ENCODE data around the gene DAPL1.

GRCh38 chr2:158773121-158773520 lies 22.0 kb upstream of the DAPL1 start:
- TF ChIP-seq POLR2AphosphoS5 (IDR thresholded peaks at IDR 0.05; ENCODE audit: low read depth, low read length), result no peak
- no peak for TF ChIP-seq POLR2A (IDR thresholded peaks at IDR 0.05; ENCODE audit: low read depth, low read length)
- no peak for TF ChIP-seq TAF1 (IDR thresholded peaks at IDR 0.05; ENCODE audit: borderline replicate concordance, low read depth, low read length)
